ENCODE data around the gene OR52W1.

The OR52W1 gene

GRCh38 chr11:6199174-6199810 is at the start of gene OR52W1:
Gene OR52W1 (plus strand): TSS chr11:6199224. CDS start chr11:6199224, 0 bp downstream.
- DNase-seq = no peak

GRCh38 chr11:6151117-6151516 is 47.9 kb upstream of the OR52W1 start:
- no peak for DNase-seq

GRCh38 chr11:6152126-6152525 is 46.9 kb upstream of the OR52W1 start:
- no peak for DNase-seq

GRCh38 chr11:6156628-6157359 is 42.2 kb upstream of the OR52W1 start:
- peak; percentile 7 for DNase-seq

- DNase-seq = no peak
Observed at GRCh38 chr11:6170226-6170625, 28.8 kb upstream of the OR52W1 start, which contains the start of gene OR52B2. Gene OR52B2 (minus strand): TSS chr11:6170326. CDS start chr11:6170326, 0 bp downstream.

GRCh38 chr11:6175440-6175839 is 23.6 kb upstream of the OR52W1 start:
- DNase-seq = no peak

- no peak for DNase-seq
Observed at GRCh38 chr11:6191742-6192141, 7.3 kb upstream of the OR52W1 start.

GRCh38 chr11:6194065-6194581 is 4.9 kb upstream of the OR52W1 start:
- no peak for DNase-seq

GRCh38 chr11:6196396-6196795 is 2.6 kb upstream of the OR52W1 start:
- DNase-seq = no peak

GRCh38 chr11:6197466-6198200 is 1.4 kb upstream of the OR52W1 start:
- DNase-seq = no peak

- DNase-seq = no peak
Observed at GRCh38 chr11:6200975-6201374, 2.0 kb downstream of the OR52W1 start.

GRCh38 chr11:6201481-6201880 is 2.5 kb downstream of the OR52W1 start:
- DNase-seq = no peak

GRCh38 chr11:6202041-6202440 is 3.0 kb downstream of the OR52W1 start:
- no peak for DNase-seq

GRCh38 chr11:6203327-6203726 is 4.3 kb downstream of the OR52W1 start:
- no peak for DNase-seq

- DNase-seq = no peak
Observed at GRCh38 chr11:6204706-6205105, 5.7 kb downstream of the OR52W1 start.

- DNase-seq = no peak
Observed at GRCh38 chr11:6205366-6205765, 6.3 kb downstream of the OR52W1 start, which contains the start of gene C11orf42. Gene C11orf42 (plus strand): TSS chr11:6205557. CDS start chr11:6205616, 59 bp downstream.

GRCh38 chr11:6206456-6207180 is 7.6 kb downstream of the OR52W1 start:
- DNase-seq = no peak

GRCh38 chr11:6209801-6210200 is 10.8 kb downstream of the OR52W1 start:
- no peak for DNase-seq

- no peak for DNase-seq
Observed at GRCh38 chr11:6210274-6210955, 11.4 kb downstream of the OR52W1 start.

GRCh38 chr11:6214530-6214929 is 15.5 kb downstream of the OR52W1 start:
- DNase-seq = no peak

- no peak for DNase-seq
Observed at GRCh38 chr11:6216501-6216900, 17.5 kb downstream of the OR52W1 start.

GRCh38 chr11:6217722-6218121 is 18.7 kb downstream of the OR52W1 start:
- no peak for DNase-seq
